Prostate gland (tissue), 2 donors: ENCODE results near the gene MGAM2.

Experiments used
- POLR2A ChIP-seq: fragments of 450-650 bp; IDR thresholded peaks from one replicate; pipeline ENCODE4 v1.6.1; 2016; ENCODE audit warnings: antibody characterized with exemption, mild to moderate bottlenecking
- POLR2AphosphoS5 ChIP-seq: sonication (generic); formaldehyde crosslinking; IDR thresholded peaks from one replicate; pipeline ENCODE4 v1.6.1; 2017; ENCODE audit warnings: antibody characterized with exemption
- TF ChIP-seq, protein P1 (sequence below), 4 experiments: fragments of 200-600 bp in 2 of 4; fragments of 450-650 bp in 2 of 4; sonication (generic) in 2 of 4; IDR thresholded peaks; 1 replicate in 3 of 4; 2 replicates in 1 of 4; pipeline ENCODE4 v1.5.1; 2016 to 2019; ENCODE audit warnings: antibody characterized with exemption in 4 of 4, mild to moderate bottlenecking in 2 of 4, moderate library complexity in 2 of 4

DNA sequence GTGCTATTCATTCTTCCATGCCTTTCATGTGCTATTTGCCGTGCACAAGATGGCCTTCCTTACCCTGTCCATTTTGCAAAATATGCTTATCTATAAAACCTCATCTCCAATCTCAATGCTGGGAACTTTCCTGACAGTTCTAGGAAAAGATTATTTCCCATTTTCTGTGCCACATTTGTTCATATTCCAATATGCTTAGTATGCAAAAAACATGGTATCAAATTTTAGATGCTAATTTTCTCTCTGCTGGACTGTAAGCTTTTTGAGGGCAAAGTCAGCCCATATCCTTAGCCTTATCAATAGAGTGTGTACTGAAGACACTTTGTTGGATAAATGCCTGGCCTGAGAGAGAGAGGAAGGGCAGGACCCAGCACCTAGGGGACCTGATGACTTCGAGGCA lies 39.4 kb downstream of the MGAM2 start:
- TF ChIP-seq, protein P1, sequence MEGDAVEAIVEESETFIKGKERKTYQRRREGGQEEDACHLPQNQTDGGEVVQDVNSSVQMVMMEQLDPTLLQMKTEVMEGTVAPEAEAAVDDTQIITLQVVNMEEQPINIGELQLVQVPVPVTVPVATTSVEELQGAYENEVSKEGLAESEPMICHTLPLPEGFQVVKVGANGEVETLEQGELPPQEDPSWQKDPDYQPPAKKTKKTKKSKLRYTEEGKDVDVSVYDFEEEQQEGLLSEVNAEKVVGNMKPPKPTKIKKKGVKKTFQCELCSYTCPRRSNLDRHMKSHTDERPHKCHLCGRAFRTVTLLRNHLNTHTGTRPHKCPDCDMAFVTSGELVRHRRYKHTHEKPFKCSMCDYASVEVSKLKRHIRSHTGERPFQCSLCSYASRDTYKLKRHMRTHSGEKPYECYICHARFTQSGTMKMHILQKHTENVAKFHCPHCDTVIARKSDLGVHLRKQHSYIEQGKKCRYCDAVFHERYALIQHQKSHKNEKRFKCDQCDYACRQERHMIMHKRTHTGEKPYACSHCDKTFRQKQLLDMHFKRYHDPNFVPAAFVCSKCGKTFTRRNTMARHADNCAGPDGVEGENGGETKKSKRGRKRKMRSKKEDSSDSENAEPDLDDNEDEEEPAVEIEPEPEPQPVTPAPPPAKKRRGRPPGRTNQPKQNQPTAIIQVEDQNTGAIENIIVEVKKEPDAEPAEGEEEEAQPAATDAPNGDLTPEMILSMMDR (IDR thresholded peaks at IDR 0.05), result no peak
- no peak for TF ChIP-seq POLR2A
- no peak for TF ChIP-seq POLR2AphosphoS5
